HG03575 (cell line): ENCODE data around the gene ZSCAN2.

Experiments
- ATAC-seq: cut with Tn5 transposase; IDR thresholded peaks from one replicate; pipeline ENCODE4 v1.9.1; 2021; ENCODE audit not compliant: unreplicated experiment, insufficient number of reproducible peaks, low FRiP score; ENCODE audit errors: extremely low read depth

The ZSCAN2 gene

DNA sequence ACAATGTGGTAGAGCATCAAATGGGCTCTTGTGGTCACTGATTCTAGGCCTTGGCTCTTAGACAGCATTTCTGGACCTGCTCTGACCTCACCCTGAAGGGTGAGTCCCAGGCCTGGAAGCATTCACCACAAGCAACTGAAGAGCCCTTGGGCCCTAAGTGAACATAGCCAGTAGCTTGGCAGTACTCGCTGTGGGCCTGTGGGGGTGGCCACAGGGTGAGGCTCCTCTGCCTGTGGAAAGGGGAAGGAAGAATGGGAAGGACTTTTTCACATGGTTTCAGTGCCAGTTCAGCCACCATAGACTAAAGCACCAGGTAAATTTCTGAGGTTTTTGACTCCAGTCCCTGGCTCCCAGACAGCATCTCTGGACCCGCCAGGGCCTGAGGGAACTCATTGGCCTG, 5.1 kb upstream of the ZSCAN2 start:
- ATAC-seq: no peak

DNA sequence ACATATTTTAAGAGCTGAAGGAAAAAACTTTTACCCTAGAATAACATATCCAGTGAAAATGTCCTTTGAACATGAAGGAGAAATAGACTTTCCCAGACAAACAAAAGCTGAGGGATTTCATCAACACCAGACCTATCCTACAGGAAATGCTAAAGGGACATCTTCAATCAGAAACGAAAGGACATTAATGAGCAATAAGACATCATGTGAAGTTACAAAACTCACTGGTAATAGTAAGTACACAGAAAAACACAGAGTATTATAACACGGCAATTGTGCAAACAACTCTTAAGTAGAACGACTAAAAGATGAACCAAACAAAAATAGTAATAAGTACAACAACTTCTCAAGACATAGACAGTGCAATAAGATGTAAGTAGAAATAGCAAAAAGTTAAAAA, 3.5 kb upstream of the ZSCAN2 start:
- no peak for ATAC-seq

DNA sequence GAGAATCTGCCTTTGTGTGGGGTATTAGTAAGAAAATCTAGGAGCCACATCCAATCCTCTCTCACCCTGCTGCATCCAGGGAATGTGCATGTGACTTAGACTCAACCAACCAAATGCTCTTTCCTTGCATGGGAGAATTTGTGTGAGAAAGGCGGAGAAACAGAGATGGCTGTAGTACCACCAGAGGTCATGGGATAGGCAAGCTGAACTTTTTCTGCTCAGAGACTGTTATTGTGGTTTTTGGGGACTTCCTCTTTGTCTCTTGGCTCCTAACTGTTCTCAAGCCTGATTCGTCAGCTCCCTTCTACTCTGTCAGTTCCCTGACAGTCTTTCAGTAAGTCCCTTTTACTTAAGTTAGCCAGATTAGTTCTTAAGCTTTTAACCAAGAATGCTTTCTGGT, 2.6 kb upstream of the ZSCAN2 start:
- peak; percentile 34 for ATAC-seq

DNA sequence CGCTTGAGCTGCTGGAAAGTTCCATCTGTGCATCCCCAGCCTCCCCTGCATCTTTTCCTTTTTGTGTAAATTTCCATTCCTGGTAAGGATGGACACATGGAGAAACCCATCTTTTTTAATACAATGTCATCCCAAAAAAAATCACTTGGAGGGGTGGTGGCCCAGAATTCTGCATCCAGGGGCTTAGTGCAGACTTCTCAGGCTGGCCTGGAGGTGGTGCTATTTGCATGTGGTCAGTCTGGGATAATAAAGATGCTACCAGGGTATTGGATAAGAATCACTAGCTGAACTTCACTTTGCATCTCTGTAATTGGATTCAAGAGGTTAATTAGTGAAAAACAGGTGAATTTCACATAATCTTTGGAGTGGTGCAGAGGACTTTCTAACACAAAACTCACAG, 1.8 kb upstream of the ZSCAN2 start:
- no peak for ATAC-seq

DNA sequence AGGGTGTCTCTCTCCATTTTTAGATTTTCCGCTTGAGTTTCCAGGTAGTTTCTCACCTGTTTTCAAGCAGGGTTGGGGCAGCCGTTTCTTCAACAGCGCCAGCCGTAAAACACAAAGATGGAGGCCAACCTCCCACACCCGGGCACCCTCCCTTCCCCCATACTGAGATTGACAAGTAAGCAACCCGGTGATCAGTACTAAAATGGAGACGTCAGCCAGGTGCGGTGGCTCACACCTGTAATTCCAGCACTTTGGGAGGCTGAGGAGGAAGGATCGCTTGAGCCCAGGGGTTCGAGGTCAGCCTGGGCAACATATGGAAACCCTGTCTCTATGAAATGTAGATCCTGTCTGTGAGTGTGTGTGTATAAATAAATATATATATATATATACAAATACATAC, 903 bp upstream of the ZSCAN2 start:
- ATAC-seq: no peak

DNA sequence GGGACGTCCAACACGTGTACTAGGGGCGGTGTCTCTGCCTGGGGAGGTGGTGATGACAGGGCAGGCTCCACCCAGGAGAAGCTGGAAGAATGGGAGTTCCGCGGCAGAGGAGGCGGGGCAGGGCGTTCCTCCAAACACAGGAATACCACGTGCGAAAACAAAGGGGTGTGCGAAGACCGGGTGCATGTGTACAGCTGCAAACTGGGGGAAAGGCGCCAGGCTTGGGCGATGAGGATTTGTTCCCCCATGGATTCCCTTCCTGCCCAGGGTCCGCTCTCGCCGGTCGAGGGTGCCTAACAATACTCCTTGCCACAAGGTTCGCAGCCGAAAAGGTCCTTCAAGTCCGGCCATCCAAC, 500 bp upstream of the ZSCAN2 start:
- ATAC-seq: no peak

DNA sequence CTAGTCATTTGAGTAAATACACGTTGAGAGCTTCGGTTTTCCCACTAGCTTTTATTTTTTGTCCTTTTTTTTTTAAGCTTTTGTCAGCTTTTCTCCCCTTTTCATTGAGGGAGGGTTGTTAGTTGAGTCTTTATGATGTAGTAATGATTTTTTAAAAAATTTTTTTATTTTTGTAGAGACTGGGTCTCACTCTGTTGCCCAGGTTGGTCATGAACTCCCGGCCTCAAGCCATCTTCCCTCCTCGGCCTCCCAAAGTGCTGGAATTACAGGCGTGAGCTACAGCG, 688 bp downstream of the ZSCAN2 start:
- no peak for ATAC-seq

DNA sequence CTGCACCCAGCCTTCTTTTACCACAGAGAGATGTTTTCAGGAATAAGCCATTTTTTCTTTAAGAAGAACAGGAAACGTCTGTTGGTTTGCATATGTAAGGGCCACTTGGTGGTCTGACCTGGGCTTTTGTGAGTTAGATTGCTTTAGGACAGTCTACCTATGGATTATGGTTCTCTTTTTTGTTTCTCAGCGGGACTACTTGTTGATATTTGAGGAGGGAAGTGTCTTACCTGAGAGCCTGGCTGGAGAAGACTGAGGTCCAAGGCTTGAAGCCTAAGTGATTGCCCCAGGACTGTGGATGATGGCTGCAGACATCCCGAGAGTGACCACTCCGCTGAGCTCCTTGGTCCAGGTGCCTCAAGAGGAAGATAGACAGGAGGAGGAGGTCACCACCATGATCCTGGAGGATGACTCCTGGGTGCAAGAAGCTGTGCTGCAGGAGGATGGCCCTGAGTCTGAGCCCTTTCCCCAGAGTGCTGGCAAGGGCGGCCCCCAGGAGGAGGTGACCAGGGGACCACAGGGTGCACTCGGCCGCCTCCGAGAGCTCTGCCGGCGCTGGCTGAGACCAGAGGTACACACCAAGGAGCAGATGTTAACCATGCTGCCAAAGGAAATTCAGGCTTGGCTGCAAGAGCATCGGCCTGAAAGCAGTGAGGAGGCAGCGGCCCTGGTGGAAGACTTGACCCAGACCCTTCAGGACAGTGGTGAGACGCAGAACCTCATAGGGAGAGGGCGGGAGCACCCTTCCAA, 3.0 kb downstream of the ZSCAN2 start:
- ATAC-seq: no peak

DNA sequence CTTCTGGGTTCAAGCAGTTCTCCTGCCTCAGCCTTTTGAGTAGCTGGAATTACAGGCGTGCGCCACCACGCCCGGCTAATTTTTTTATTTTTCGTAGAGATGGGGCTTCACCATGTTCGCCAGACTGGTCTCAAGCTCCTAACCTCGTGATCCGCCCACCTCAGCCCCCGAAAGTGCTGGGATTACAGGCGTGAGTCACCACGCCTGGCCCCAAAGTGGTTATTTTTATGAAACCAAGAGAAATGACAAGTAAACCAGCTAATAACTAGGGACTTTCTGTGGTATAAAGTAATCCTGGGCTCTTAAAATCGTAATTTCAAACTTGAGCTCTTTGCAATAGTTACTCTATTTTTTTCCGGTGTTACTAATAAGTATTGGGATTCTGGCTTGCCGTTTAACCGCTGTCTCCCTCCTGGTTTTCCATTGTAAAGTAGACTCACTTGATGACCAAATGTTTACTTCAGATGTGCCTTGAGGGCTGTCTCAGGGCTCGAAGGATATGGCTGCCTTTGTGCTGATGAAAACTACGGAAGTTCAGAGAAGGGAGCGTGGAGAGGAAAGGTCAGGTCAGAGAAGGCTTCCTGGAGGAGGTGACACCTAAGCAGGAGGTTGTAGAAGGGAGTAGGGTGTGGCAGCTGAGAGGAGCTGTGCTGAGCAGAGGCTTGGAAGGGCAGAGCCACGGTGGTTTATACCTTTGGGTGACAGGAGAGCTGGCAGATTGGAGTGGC, 4.2 kb downstream of the ZSCAN2 start:
- no peak for ATAC-seq

DNA sequence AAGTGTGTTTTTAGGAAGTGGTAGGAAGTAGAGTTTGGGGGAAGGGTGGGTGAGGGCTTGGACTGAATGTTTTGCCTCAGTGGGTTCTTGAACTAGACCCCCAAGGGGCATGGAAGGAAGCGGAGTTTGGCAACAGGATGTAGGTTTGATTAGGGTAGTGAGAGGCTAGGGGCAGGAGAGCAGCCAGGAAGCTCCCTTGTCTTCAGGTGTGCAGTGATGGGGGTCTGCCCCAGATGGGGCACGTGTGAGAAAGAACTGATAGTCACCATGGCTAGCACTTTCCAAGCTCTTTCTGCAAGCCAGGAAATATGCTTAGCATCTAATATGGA, 4.7 kb downstream of the ZSCAN2 start:
- no peak for ATAC-seq

DNA sequence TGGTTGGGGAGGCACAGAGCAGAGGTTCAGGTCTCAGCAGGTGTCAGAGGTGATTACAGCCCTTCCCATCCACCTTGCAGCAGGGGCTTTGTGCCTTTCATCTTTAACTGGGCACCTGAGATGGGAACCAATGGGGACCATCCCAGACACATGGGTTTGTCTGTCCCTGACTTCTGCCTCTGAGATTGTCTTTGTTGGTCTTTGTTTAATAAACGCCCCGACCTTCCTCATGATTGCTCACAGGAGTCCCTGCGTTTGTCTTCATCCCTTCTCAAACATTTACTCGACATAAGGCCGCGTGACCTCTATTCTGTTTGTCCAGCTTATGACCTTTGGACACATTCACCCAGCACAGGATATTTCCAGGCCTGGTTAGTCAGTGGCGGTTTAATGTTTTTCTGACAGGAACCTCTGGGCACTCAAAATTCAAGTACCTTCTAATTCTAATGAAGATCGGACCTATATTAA, 5.9 kb downstream of the ZSCAN2 start:
- ATAC-seq: no peak

DNA sequence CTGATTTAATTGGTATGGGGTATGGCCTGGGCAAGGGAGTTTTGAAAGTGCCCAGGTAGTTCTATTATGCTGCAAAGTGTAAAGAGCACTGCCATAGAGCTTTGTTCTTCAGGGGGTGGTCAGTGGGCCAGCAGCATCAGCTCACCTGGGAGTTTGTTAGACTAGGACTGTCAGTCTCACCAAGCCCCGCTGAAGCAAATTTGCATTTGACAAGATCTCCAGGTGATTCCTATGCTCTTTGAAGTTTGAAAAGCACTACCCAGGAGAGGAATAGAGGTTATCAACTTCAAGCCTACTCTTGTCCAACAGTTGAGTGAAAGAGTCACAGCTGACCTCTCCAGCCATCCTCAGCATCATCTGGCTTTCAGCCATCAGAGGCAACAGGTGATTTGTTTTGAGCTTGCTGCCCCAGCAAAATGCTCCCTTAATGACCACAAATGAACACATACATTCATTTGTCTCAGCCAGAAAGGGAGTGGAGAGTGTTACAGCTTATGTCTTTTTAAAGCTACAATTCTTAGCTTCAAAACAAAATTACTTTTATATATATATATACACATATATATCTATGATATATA, 8.0 kb downstream of the ZSCAN2 start:
- ATAC-seq: no peak

DNA sequence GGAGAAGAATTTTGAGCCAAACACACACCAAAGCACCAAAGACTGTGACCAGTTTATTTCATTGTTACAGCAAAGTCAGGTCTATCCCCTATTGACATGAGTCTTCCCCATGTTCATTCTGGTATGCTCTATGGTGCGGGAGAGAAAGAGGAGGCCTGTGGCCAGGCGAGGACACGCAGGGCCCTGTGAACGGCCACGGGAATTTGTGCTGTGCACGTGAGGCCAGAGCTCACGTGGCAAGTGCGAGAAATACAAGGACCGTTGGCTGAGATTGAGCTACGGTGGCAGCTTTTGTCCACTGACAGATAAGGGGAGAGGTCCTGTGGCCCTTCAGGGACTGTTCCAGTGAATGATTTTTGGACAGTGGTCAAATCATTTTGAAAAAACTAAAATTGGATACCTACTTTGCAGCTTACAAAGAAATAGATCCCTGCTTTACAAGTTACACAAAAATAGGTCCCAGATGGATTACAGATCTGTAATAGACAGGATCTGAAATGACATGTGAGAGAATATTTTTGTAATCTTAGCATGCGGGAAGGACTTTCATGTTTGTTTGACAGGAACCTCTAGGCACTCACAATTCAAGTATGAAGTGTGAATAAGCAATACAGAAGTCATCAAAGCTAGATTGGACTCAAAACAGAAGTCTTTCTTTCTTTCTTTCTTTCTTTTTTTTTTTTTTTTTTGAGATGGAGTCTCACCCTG, 9.2 kb downstream of the ZSCAN2 start:
- ATAC-seq: no peak

DNA sequence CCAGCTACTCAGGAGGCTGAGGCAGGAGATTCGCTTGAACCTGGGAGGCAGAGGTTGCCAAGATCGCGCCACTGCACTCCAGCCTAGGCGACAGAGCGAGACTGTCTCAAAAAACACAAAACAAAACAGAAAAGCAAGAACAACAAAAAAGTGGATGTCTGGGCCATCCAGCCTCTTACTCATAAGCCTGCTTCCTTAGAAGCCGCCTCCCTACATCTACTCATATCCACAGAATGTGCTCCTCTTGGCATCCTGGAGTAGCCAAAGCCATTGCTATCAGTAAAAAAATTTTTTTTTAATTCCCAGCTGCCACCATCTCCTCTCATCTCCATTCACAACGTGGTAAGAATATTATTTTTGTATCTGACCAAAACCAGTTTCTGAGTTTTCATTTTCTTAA, 10.8 kb downstream of the ZSCAN2 start:
- no peak for ATAC-seq

DNA sequence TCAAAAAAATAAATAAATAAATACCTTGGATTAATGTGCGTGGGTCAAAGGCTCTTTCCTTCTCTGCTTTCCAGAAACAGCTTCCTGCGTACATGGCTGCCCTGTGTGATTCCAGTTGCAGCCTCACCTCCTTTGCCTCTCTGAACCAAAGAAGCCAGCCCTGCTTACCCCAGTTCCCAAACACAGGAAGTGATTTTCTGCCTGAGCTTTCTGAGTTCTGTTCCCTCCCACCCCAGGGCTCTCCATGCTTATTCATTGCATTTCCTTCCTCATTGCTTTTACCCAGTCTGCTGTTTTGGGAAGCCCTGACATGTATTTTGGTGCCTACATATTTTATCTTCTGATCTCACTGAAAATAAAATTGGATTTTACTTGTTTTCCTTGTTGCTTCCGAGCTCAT, 15.4 kb downstream of the ZSCAN2 start:
- ATAC-seq: no peak

DNA sequence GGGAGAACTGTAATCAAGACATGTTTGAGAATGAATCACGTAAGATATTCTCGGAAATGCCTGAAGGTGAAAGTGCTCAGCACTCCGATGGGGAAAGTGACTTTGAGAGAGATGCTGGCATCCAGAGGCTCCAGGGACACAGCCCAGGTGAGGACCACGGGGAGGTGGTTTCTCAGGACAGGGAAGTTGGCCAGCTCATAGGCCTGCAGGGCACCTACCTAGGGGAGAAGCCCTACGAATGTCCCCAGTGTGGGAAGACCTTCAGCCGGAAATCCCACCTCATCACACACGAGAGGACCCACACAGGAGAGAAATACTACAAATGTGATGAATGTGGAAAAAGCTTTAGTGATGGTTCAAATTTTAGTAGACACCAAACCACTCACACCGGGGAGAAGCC, 19.8 kb downstream of the ZSCAN2 start:
- no peak for ATAC-seq

DNA sequence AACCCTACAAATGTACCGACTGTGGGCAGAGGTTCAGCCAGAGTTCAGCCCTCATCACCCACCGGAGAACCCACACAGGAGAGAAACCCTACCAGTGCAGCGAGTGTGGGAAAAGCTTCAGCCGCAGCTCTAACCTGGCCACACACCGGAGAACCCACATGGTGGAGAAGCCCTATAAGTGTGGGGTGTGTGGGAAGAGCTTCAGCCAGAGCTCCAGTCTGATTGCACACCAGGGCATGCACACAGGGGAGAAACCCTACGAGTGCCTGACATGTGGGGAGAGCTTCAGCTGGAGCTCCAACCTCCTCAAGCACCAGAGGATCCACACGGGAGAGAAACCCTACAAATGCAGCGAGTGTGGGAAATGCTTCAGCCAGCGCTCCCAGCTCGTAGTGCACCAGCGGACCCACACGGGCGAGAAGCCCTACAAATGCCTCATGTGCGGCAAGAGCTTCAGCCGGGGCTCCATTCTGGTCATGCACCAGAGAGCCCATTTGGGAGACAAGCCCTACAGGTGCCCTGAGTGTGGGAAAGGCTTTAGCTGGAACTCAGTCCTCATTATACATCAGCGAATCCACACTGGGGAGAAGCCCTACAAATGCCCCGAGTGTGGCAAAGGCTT, 20.7 kb downstream of the ZSCAN2 start:
- ATAC-seq: no peak

DNA sequence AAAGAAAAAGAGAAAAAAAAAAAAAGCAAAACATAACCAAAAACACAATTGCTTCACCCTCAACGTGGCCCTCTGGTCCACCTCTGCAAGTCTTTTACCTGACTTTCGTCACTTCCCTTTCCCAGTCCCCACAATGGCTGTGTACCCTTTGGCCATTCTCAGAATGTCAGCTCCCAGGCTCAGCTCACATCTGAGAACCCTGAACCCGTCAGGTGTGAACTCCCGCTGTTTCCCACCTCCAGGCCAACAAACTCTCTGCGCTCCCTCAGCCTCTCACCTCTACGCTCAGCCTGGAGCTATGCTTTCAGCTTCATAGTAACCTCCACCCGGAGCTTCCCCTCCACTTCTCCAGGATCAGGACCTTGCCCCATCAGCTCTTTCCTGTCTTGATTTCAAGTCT, 23.6 kb downstream of the ZSCAN2 start:
- ATAC-seq: no peak

DNA sequence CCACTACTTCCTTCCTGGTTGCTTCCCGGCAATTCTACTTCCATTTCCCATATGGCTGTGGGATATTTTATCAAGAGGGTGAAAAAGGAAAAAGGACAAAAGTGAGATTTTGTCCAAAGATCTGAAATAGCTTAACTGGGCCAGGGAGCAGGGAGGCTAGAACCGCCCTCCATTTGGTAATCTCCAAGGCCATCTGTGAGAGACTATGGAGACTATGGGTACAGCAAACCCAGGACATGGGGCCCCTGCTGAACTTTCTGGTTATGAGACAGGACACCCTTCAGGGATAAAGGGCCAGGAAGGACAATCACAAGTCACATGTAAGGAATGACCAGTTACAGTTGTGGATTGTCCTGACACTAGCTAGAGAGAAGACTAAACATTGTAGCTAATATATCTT, 24.3 kb downstream of the ZSCAN2 start:
- ATAC-seq: no peak

DNA sequence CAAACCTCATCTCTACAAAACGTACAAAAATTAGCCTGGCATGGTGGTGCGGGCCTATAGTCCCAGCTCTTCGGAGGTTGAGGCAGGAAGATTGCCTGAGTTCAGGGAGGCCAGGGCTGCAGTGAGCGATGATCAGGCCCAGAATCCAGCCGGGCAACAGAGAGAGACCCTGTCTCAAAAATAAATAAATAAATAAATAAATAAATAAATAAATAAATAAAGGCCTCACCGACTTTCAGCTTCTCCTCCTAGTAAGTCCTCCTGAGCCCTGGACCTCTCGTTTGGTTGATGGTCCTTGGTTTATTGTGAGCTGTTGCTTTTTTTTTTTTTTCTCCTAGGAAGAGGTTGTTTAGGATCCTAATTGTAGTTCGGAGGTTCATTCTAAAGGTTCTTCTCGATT, 28.2 kb downstream of the ZSCAN2 start:
- no peak for ATAC-seq
